Measurements from ENCODE around the gene OTOG.

Gene OTOG

GRCh38 chr11:17692931-17693330 is 145.9 kb downstream of the OTOG start:
- TF ChIP-seq TAF1 (IDR thresholded peaks at IDR 0.05; ENCODE audit: low read depth) (no peak), EGR1 (IDR thresholded peaks at IDR 0.05) (no peak), CREB1 (IDR thresholded peaks at IDR 0.05; ENCODE audit: low read depth) (no peak)

- TF ChIP-seq TAF1 (IDR thresholded peaks at IDR 0.05; ENCODE audit: low read depth) (no peak), EP300 (IDR thresholded peaks at IDR 0.05; ENCODE audit: borderline replicate concordance) (no peak), CREB1 (IDR thresholded peaks at IDR 0.05; ENCODE audit: low read depth) (no peak), FOXM1 (IDR thresholded peaks at IDR 0.05; ENCODE audit: borderline replicate concordance, low read depth) (no peak), EGR1 (IDR thresholded peaks at IDR 0.05) (no peak), USF1 (IDR thresholded peaks at IDR 0.05) (no peak), TCF12 (IDR thresholded peaks at IDR 0.05; ENCODE audit: low read depth) (no peak), ZBTB7A (IDR thresholded peaks at IDR 0.05; ENCODE audit: low read depth) (no peak), CEBPB (IDR thresholded peaks at IDR 0.05) (no peak), MAX (IDR thresholded peaks at IDR 0.05) (no peak), RAD21 (IDR thresholded peaks at IDR 0.05; ENCODE audit: low read depth) (no peak), NFIC (IDR thresholded peaks at IDR 0.05) (no peak)
These were observed 146.5 kb downstream of the OTOG start for GRCh38 chr11:17693531-17693930.

- TF ChIP-seq ZBTB7A (IDR thresholded peaks at IDR 0.05; ENCODE audit: low read depth) (no peak), YY1 (IDR thresholded peaks at IDR 0.05; ENCODE audit: low read depth) (no peak), TEAD4 (IDR thresholded peaks at IDR 0.05) (no peak), FOXM1 (IDR thresholded peaks at IDR 0.05; ENCODE audit: borderline replicate concordance, low read depth) (no peak), EGR1 (IDR thresholded peaks at IDR 0.05) (no peak), TAF1 (IDR thresholded peaks at IDR 0.05; ENCODE audit: low read depth) (no peak), REST (IDR thresholded peaks at IDR 0.05; ENCODE audit: low read depth) (no peak), CEBPB (IDR thresholded peaks at IDR 0.05) (no peak), CREB1 (IDR thresholded peaks at IDR 0.05; ENCODE audit: low read depth) (no peak), TCF12 (IDR thresholded peaks at IDR 0.05; ENCODE audit: low read depth) (no peak)
These were observed 147.5 kb downstream of the OTOG start for GRCh38 chr11:17694494-17695110.

GRCh38 chr11:17695454-17696441 is 148.7 kb downstream of the OTOG start:
- TF ChIP-seq CREB1 (IDR thresholded peaks at IDR 0.05; ENCODE audit: low read depth) (no peak), EGR1 (IDR thresholded peaks at IDR 0.05) (no peak), USF1 (IDR thresholded peaks at IDR 0.05) (no peak), TEAD4 (IDR thresholded peaks at IDR 0.05) (no peak), EP300 (IDR thresholded peaks at IDR 0.05; ENCODE audit: borderline replicate concordance) (no peak), YY1 (IDR thresholded peaks at IDR 0.05; ENCODE audit: low read depth) (no peak), CEBPB (IDR thresholded peaks at IDR 0.05) (no peak), FOXM1 (IDR thresholded peaks at IDR 0.05; ENCODE audit: borderline replicate concordance, low read depth) (no peak), TCF12 (IDR thresholded peaks at IDR 0.05; ENCODE audit: low read depth) (no peak), TAF1 (IDR thresholded peaks at IDR 0.05; ENCODE audit: low read depth) (no peak), MAX (IDR thresholded peaks at IDR 0.05) (no peak), NFIC (IDR thresholded peaks at IDR 0.05) (no peak), REST (IDR thresholded peaks at IDR 0.05; ENCODE audit: low read depth) (no peak), ZBTB7A (IDR thresholded peaks at IDR 0.05; ENCODE audit: low read depth) (no peak), RAD21 (IDR thresholded peaks at IDR 0.05; ENCODE audit: low read depth) (no peak)

GRCh38 chr11:17696741-17697140 is 149.7 kb downstream of the OTOG start:
- TF ChIP-seq EP300 (IDR thresholded peaks at IDR 0.05; ENCODE audit: borderline replicate concordance), result no peak

All from Ishikawa (cell line).